NCI-H526 (cell line): ENCODE results near the gene HOTAIR.

Source experiments
- DNase-seq, 2 experiments: peaks; one replicate each; lab custom pipeline; 2025; lab: John Stamatoyannopoulos, UW

HOTAIR gene

GRCh38 chr12:53948650-53949593 is 25.8 kb downstream of the HOTAIR start:
- no peak for DNase-seq

DNA sequence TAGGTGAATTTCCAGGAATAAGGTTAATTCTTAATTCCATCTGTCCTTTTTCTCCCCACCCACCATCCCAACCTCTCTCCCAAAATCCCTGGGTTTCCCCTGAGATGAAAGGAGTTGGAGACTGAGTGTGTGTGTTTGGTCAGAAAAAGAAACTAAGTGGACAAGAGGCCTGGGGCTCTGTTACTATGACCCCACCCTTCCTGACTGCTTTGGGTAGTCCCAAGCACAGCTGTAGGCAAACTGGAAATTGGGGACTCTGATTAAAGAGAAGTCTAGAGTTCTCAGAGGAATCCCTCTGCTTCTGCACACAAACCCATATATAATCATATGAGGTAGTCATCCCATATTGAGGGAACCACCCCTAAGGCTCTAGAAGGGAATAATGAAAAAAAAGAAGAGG is 27.0 kb downstream of the HOTAIR start:
- DNase-seq, result no peak

DNA sequence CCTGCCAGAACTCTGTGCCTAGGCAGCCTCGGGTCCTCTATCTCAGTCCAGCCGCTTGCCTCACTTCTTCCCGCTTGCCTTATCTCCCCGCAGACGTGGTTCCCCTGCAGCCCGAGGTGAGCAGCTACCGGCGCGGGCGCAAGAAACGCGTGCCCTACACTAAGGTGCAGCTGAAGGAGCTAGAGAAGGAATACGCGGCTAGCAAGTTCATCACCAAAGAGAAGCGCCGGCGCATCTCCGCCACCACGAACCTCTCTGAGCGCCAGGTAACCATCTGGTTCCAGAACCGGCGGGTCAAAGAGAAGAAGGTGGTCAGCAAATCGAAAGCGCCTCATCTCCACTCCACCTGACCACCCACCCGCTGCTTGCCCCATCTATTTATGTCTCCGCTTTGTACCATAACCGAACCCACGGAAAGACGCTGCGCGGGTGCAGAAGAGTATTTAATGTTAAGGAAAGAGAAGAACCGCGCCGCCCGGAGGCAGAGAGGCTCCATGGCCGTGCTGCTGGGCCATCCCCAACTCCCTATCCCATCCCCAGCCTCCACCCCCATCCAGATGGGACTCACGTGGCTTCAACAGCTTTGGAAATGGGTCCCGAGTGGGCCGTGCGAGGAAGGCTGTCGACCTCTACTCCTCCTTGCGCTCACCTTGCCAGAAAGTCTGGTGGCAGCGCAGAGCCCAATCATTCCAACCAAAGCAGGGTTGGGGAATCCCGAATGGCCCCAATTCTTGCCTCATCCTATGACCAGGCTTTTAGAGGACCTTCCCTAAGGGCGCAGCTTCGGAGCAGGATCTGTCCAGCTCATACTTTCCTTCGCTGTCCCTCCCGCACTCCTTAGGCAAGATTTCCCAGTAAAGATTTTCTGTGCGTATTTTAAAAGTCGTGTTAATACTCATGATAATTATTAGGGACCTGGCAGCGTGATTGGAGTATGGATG is 29.6 kb downstream of the HOTAIR start:
- DNase-seq, result no peak

GRCh38 chr12:53944209-53944608 is 30.5 kb downstream of the HOTAIR start:
- DNase-seq, result no peak

DNA sequence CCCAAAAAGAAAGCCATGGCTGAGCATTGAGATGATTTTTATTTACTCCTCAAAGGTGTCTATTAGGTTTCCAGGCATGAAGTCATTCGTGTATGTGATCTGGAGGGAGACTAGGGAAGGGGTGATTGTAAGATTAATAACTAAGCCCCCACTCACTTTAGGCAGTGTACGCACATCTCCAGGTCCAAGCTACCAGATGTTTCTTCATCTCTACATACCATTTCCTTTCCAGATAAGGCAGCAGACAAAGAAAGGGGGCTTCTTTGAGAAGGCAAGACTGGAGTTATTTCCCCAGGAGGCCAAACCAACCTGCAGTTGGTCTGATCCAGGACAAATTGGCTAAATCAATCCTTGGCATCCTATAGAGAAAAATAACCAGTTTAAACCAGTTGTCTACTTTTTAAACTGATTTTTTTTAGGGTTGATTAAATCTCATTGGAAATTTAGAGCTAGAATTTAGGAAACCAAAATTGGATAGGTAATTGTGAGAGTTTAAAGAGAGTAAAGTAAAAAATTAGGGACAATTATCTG is 32.2 kb downstream of the HOTAIR start:
- DNase-seq, result no peak

DNA sequence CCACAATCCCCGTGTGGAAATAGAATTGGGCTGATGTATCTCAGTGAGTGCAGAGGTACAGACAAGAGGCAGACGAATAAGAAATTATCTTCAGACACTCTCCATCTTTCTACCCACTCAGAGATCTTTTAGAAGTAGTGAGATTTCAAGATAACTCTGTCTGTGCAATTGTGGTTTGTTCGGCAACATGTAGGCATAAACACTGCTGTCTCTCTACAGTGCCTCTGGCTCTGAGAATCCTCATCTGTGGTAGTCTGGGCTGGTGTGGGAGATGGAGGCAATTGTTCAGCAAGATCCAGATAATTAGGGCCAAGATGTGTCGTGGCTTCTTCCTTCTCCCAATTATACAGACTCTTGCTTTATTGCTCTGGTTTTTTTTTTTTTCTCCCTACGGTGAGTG is 33.0 kb downstream of the HOTAIR start:
- no peak for DNase-seq

GRCh38 chr12:53941187-53941586 is 33.6 kb downstream of the HOTAIR start:
- DNase-seq, result no peak

DNA sequence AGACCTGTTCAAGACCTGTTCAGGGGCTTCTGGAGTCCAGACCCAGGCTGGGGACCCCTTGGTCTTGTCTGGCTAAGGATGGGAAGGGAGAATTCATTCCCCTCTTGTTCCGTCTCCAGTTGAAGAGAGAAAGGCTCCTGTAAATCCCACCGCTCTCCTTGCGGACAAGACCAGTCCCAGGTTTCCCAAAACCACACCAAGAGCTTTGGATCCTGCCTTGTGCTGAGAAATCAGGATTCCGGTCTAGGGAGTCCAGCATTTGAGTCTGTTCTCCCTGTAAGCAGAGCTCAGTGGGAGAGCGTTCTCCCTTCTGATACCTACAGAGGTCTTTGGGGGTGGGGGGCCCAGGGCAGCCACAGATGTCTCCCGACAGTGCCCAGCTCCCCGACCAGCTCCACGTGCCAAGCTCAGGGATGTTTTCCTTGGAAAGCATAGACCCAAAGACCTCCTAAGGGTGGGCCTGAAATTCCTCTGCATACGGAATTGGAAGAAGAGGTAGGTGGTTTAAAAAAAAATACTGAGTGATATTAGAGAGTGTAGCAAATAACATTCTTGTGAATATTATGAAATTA is 34.2 kb downstream of the HOTAIR start:
- no peak for DNase-seq

GRCh38 chr12:53939141-53940108 is 35.3 kb downstream of the HOTAIR start:
- DNase-seq, result no peak

DNA sequence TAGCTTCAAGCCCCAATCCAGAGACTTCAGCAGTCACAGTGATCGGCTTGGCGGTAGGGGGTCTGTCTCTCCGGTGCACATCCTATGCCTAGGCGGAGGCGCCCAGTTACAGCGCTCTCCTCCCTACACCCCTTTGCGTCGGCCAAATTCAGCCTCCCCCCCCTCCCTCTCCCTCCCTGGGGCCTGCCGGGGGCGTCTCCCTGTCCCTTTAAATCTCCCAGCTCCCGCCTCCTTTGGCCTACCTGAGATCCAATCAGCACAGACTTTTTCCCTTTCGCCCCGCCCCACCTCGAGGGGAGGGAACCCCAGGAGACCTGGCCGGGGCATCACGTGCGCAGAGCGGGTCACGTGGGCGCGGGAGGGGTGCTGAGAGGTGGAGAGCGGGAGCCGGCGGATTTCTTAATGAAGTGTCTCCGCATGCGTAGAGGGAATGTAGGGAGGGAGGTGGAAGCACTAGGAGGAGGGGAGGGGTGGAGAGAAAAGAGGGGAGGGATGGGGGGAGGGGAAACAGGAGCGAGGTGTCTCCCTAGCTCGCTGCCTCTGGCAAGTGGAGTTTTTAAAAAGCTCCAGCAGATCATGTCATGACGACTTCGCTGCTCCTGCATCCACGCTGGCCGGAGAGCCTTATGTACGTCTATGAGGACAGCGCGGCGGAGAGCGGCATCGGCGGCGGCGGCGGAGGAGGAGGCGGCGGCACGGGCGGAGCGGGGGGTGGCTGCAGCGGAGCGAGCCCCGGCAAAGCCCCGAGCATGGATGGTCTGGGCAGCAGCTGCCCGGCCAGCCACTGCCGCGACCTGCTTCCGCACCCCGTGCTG is 36.2 kb downstream of the HOTAIR start, which contains the start of gene HOXC13:
Gene HOXC13, plus strand, starts transcription at position 506 of the 815 bp plus-strand sequence. Its CDS starts 76 bp downstream, at position 582.
- peak; percentile 99 to 100 for DNase-seq

GRCh38 chr12:53937596-53938325 is 37.0 kb downstream of the HOTAIR start:
- DNase-seq, result no peak

- DNase-seq, result no peak
Observed at GRCh38 chr12:53937099-53937498, 37.7 kb downstream of the HOTAIR start.

DNA sequence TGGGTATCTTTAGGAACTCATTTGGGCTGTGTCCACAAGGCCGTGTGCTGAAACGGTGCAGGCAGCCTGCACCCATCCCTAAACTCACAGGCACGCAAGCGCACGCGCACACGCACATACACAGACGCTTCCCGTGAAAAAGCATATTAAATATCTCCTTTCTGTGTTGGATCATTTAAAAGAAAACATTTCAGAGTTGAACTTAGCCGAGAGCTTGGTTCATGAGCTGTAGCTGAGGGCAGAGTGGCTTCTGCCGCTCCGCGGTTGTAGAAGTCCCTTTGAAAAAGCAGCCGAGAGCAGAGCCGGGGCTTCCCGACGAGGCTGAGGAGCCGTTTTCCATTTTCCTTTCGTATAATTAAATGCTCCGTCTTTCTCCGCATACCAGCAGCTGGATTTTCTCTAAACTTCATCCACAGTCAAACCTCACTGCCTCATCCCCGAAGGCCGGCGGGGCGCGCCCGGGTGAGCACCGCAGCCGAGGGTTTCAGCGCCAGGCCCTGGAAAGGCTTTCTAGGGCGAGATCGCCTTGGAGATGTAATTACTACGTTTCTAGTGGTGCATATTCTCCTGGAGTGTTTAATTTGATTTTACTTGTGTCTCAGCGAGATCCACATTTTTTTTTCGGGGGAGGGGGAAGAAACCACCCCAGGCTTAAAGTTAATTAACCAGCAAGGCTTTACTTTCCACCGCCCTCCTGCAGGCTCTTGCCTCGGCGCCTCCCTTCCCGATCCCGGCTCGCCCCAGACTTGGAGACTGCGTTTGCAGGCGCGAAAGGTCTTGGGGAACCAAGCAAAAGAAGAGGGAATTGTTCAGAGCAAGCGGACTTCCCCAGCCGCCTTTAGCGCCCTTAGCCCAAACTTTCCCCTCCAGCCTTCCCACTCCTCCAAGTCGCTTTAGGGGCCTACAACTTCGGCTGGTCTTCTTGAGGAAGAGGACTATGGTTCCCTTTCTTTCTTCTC is 39.1 kb downstream of the HOTAIR start:
- DNase-seq, result no peak

DNA sequence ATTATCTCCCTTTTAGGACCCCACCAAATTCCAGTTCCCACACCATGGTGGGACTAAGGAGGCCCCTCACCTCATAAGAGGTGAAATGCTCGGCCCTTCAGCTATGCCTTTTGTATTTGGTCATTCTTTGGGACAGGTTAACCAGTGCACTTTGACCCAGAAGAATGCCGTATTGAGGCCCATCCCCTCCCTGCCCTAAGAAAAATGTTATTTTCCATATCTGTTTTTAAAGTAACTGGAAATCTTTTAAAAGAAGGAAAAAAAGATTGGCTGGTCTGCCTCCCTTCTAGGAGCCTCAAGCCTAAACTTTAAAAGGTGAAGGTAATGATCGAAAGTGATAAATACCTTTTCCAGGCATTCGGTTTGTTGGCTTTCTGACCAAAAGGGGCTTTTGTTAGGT is 41.8 kb downstream of the HOTAIR start:
- DNase-seq, result no peak

DNA sequence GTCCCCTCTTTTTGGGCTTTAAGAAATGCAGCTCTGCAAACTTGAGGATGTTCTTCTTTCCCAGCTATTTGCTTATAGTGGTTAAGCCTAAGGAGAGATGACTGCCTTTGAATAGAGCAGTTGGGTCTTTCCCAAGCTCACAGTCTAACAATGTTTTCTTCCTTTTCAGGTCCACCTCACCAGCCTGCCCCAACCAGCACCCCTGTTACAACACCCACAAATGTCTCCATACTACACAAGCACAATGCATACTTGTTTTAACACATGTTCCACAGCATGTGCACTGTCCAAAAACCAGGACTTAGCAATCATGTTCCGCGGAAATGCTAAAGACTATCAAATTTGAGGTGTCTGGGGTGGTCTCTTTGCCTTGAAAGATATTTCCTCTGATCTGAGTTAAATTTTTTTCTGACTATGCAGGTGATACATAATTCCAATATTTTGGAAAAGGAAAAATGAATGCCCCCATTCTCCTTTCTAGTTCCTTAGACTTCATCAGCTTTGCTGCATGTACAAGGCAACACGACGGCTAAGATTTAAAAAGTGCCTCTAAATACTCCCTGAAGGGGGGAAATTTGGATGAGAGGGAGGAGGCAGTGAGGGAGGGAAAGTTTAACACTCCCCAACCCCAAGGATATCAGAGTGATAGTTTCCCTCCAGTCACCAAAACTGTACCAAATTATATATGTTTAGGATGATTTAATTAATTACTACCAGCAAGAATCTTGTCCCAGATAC is 42.7 kb downstream of the HOTAIR start:
- DNase-seq, result no peak

DNA sequence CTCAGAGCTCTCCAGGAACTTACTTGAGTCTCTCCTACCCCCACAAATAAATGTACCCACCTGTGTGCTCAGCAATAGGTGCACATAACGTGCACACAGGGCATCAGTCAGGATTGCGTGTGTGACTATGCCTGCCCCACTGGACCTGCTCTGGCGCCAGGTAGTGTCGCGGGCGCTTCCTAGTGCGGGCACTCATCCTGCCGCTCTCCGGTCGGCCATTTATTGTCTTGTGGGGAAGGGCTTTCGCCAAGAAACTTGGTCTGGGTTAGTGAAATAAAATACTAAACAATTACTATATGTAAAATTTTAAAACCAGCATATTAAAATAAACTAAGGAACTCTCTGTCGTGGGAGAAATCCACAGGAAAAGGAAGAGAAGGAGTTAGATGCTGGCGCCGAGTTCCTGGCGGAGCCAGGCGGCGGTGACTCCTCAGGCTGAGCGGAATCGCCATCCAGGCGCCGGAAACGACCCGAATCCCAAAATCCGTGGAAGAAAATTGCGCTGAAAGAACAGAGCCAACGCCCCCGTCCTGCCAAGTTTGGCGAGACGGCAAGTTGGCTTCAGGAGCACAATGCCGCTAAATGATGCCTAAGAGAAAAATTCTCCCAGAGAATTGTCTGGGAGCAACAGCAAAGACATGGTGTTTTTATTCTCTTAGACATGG is 44.0 kb downstream of the HOTAIR start:
- DNase-seq, result no peak

GRCh38 chr12:53929527-53929926 is 45.2 kb downstream of the HOTAIR start:
- DNase-seq, result no peak
